H9 (cell line): Measurements from ENCODE around the gene ADIRF. TPM values are rescaled to one million over a fixed set of nuclear protein-coding genes. Genes with fewer than 3 reads are reported as not detected.

Source experiments
- DNase-seq: peaks from one replicate; pipeline ENCODE4 v3.0.0-alpha.2; 2017
- H2AFZ ChIP-seq: one replicate; pipeline ENCODE4 v1.6.1; 2013; ENCODE audit warnings: mild to moderate bottlenecking, low read length, control low read depth, moderate library complexity
- H2AK5ac ChIP-seq: 2 replicates; pipeline ENCODE4 v1.6.1; 2013; ENCODE audit warnings: low read length, control low read depth, mixed read lengths; ENCODE audit not compliant: insufficient read length
- H2BK120ac ChIP-seq: one replicate; pipeline ENCODE4 v1.6.1; 2013; ENCODE audit warnings: low read depth, mild to moderate bottlenecking, low read length, control low read depth, inconsistent platforms; ENCODE audit not compliant: poor library complexity, severe bottlenecking
- H2BK12ac ChIP-seq: 2 replicates; pipeline ENCODE4 v1.6.1; 2013; ENCODE audit warnings: low read length, control low read depth, mixed read lengths, low read depth; ENCODE audit not compliant: insufficient read length
- H2BK15ac ChIP-seq: 2 replicates; pipeline ENCODE4 v1.6.1; 2013; ENCODE audit warnings: low read depth, low read length, control low read depth
- H2BK20ac ChIP-seq: one replicate; pipeline ENCODE4 v1.6.1; 2013; ENCODE audit warnings: low read depth, mild to moderate bottlenecking, low read length, control low read depth, inconsistent platforms; ENCODE audit not compliant: poor library complexity, severe bottlenecking
- H2BK5ac ChIP-seq: 2 replicates; pipeline ENCODE4 v1.6.1; 2013; ENCODE audit warnings: low read length, control low read depth, mixed read lengths; ENCODE audit not compliant: insufficient read length
- H3K14ac ChIP-seq: 2 replicates; pipeline ENCODE4 v1.6.1; 2013; ENCODE audit warnings: low read length, control low read depth; ENCODE audit not compliant: insufficient read depth
- H3K18ac ChIP-seq: 2 replicates; pipeline ENCODE4 v1.6.1; 2013; ENCODE audit warnings: low read depth, mild to moderate bottlenecking, mixed read lengths, low read length, control low read depth; ENCODE audit not compliant: insufficient read length
- H3K23ac ChIP-seq: 2 replicates; pipeline ENCODE4 v1.6.1; 2013; ENCODE audit warnings: low read length, control low read depth, mixed read lengths, low read depth; ENCODE audit not compliant: insufficient read length
- H3K23me2 ChIP-seq: 2 replicates; pipeline ENCODE4 v1.6.1; 2013; ENCODE audit warnings: low read depth, mild to moderate bottlenecking, mixed read lengths, low read length, control low read depth; ENCODE audit not compliant: insufficient read length, poor library complexity, severe bottlenecking
- H3K27ac ChIP-seq: 2 replicates; pipeline ENCODE4 v1.5.1; 2013; ENCODE audit warnings: low read length, control low read depth, mixed read lengths, low read depth; ENCODE audit not compliant: insufficient read length
- H3K27me3 ChIP-seq: 2 replicates; pipeline ENCODE4 v1.6.1; 2013; ENCODE audit warnings: low read length, control low read depth, inconsistent platforms; ENCODE audit not compliant: insufficient read depth
- H3K4ac ChIP-seq: 2 replicates; pipeline ENCODE4 v1.6.1; 2013; ENCODE audit warnings: low read depth, mild to moderate bottlenecking, control low read depth, inconsistent platforms, low read length, moderate library complexity
- H3K4me1 ChIP-seq: 2 replicates; pipeline ENCODE4 v1.6.1; 2013; ENCODE audit warnings: low read length, control low read depth, inconsistent platforms; ENCODE audit not compliant: insufficient read depth
- H3K4me2 ChIP-seq: 2 replicates; pipeline ENCODE4 v1.6.1; 2013; ENCODE audit warnings: low read length, control low read depth, mixed read lengths; ENCODE audit not compliant: insufficient read length, insufficient read depth
- H3K56ac ChIP-seq: 2 replicates; pipeline ENCODE4 v1.6.1; 2013; ENCODE audit warnings: low read depth, mild to moderate bottlenecking, mixed read lengths, low read length, control low read depth; ENCODE audit not compliant: insufficient read length
- H3K79me1 ChIP-seq: 2 replicates; pipeline ENCODE4 v1.6.1; 2013; ENCODE audit warnings: low read depth, mild to moderate bottlenecking, moderate library complexity, low read length, control low read depth, inconsistent platforms; ENCODE audit not compliant: insufficient read depth, poor library complexity, severe bottlenecking
- H3K79me2 ChIP-seq: 2 replicates; pipeline ENCODE4 v1.6.1; 2013; ENCODE audit warnings: low read length, control low read depth, inconsistent platforms; ENCODE audit not compliant: insufficient read depth
- H3K9ac ChIP-seq: 2 replicates; pipeline ENCODE4 v1.6.1; 2013; ENCODE audit warnings: low read length, control low read depth, mixed read lengths; ENCODE audit not compliant: insufficient read length; ENCODE audit errors: extremely low read depth
- H3K9me3 ChIP-seq: one replicate; pipeline ENCODE4 v1.6.1; 2013; ENCODE audit warnings: low read depth, low read length, inconsistent platforms; ENCODE audit not compliant: control insufficient read depth
- H3T11ph ChIP-seq: one replicate; pipeline ENCODE4 v1.6.1; 2013; ENCODE audit warnings: mild to moderate bottlenecking, low read length, control low read depth, inconsistent platforms
- H4K20me1 ChIP-seq: one replicate; pipeline ENCODE4 v1.6.1; 2013; ENCODE audit not compliant: control insufficient read depth, insufficient read length, insufficient read depth
- H4K5ac ChIP-seq: 2 replicates; pipeline ENCODE4 v1.6.1; 2013; ENCODE audit warnings: low read depth, mild to moderate bottlenecking, mixed read lengths, low read length, control low read depth; ENCODE audit not compliant: insufficient read length
- H4K8ac ChIP-seq: replicated peaks from 2 replicates; pipeline ENCODE4 v1.6.1; 2013; ENCODE audit warnings: low read length, control low read depth, mixed read lengths, low read depth; ENCODE audit not compliant: insufficient read length
- H4K91ac ChIP-seq: 2 replicates; pipeline ENCODE4 v1.6.1; 2013; ENCODE audit warnings: low read depth, mild to moderate bottlenecking, moderate library complexity, mixed read lengths, low read length, control low read depth; ENCODE audit not compliant: insufficient read length
- H3K27ac Mint-ChIP-seq, 3 experiments: 2 replicates in 2 of 3; 3 replicates in 1 of 3; pipeline ENCODE4 v1.8.0; 2020 to 2021; ENCODE audit warnings: mixed read lengths in 3 of 3, mild to moderate bottlenecking in 1 of 3, moderate library complexity in 1 of 3
- H3K27me3 Mint-ChIP-seq: 2 replicates; pipeline ENCODE4 v1.8.0; 2021; ENCODE audit warnings: low read depth, mild to moderate bottlenecking, moderate library complexity, mixed read lengths
- H3K36me3 Mint-ChIP-seq, 3 experiments: 2 replicates in 2 of 3; 3 replicates in 1 of 3; pipeline ENCODE4 v1.8.0; 2020 to 2021; ENCODE audit warnings: low read depth in 3 of 3, mixed read lengths in 3 of 3; ENCODE audit not compliant: insufficient read depth in 1 of 3
- H3K4me1 Mint-ChIP-seq, 2 experiments: 2 replicates each; pipeline ENCODE4 v1.8.0; 2020; ENCODE audit warnings: mixed read lengths in 2 of 2
- H3K4me3 Mint-ChIP-seq, 2 experiments: 2 replicates in 1 of 2; 3 replicates in 1 of 2; pipeline ENCODE4 v1.8.0; 2020 to 2021; ENCODE audit warnings: mild to moderate bottlenecking in 2 of 2, mixed read lengths in 2 of 2, moderate library complexity in 1 of 2
- H3K9me3 Mint-ChIP-seq, 2 experiments: 2 replicates in 1 of 2; 3 replicates in 1 of 2; pipeline ENCODE4 v1.8.0; 2020; ENCODE audit warnings: mild to moderate bottlenecking in 2 of 2, mixed read lengths in 2 of 2, moderate library complexity in 1 of 2
- WGBS: extraction: QIAGEN DNeasy Blood & Tissue Kit; methylation state at CpG from one replicate; pipeline ENCODE4 v1.1.7; 2013; ENCODE audit warnings: missing lambda C conversion rate, low lambda C conversion rate, mixed read lengths; ENCODE audit not compliant: insufficient read length; ENCODE audit errors: extremely low coverage; 5-methylcytosine and 5-hydroxymethylcytosine counted together
- total RNA-seq: library from RNA; stranded (reverse); gene quantifications from 2 replicates; pipeline ENCODE4 v1.2.1, GENCODE V29; 2021
- TF ChIP-seq, protein P1 (sequence below): fragments of 200-600 bp; sonication (generic); conservative IDR thresholded peaks from 3 replicates; pipeline ENCODE4 v1.8.0; 2021; ENCODE audit warnings: antibody characterized with exemption, mild to moderate bottlenecking

ADIRF gene
- total RNA-seq, 1 experiment from 2014 or later = not detected

DNA sequence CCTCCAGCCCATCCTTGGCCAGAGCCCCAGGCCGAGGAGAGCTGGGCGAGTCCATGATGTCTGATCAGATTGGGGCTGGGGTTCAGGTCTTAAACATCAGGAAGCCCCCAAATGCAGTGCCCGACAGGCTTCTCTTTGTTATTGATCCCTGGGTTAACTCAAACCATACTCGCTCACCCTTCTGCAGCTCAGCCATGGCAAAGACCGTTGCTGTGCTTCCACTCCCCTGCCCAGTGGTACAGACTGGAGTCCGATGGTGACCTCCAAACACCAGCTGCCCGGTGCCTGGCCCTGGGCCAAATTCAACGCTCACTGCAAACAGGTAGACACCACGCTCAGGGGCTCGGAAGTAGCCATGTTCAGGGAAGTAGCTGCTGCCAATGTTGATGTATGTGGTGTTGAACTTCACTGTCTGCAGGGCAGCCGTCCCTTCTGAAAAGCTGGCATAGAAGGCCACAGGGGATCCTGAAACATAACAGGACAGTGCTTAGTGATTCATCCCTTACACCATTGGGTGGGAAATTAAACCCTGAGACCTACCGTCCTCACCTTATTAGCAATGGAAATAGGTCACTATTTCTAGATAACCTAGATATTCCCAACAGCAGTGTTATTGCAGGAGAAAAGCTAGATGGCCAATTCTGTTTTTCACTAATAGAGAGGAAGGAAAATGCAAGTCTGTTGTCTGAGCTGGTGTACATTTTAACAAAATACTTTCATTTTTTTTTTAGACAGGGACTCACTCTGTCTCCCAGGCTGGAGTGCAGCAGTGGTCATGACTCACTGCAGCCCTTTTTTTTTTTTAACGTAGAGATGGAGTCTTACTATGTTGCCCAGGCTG is 31.4 kb upstream of the ADIRF start:
- no peak overlapping the region for H4K8ac ChIP-seq
- no peak overlapping the region for H3K56ac ChIP-seq
- H2BK20ac ChIP-seq = no peak overlapping the region
- H3K27me3 Mint-ChIP-seq = peaks cover 2% of the 10 kb centered on the region
- H3K4me2 ChIP-seq = no peak overlapping the region
- no peak for DNase-seq
- no peaks in the 10 kb centered on the region for H3K79me1 ChIP-seq
- TF ChIP-seq, protein P1, sequence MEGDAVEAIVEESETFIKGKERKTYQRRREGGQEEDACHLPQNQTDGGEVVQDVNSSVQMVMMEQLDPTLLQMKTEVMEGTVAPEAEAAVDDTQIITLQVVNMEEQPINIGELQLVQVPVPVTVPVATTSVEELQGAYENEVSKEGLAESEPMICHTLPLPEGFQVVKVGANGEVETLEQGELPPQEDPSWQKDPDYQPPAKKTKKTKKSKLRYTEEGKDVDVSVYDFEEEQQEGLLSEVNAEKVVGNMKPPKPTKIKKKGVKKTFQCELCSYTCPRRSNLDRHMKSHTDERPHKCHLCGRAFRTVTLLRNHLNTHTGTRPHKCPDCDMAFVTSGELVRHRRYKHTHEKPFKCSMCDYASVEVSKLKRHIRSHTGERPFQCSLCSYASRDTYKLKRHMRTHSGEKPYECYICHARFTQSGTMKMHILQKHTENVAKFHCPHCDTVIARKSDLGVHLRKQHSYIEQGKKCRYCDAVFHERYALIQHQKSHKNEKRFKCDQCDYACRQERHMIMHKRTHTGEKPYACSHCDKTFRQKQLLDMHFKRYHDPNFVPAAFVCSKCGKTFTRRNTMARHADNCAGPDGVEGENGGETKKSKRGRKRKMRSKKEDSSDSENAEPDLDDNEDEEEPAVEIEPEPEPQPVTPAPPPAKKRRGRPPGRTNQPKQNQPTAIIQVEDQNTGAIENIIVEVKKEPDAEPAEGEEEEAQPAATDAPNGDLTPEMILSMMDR = no peak
- peaks cover 0 to 13% (median 8%) of the 10 kb centered on the region in 3 experiments; a peak in 3 of 7 replicates for H3K36me3 Mint-ChIP-seq
- H4K91ac ChIP-seq = no peak overlapping the region
- no peak overlapping the region for H3K18ac ChIP-seq
- no peak overlapping the region for H3K14ac ChIP-seq
- H2AK5ac ChIP-seq = no peak overlapping the region
- H3K9ac ChIP-seq = no peak overlapping the region
- H3K27me3 ChIP-seq = no peaks in the 10 kb centered on the region
- no peak overlapping the region for H2BK120ac ChIP-seq
- no peak overlapping the region for H3K27ac ChIP-seq
- WGBS = no CpG with 5 or more reads among the region's 13 CpGs
- no peak overlapping the region for H4K5ac ChIP-seq
- H3K9me3 Mint-ChIP-seq = no peaks in the 10 kb centered on the region
- peak overlapping the region in 1 of 3 experiments; percentile 49; a peak in 1 of 7 replicates for H3K27ac Mint-ChIP-seq
- no peak overlapping the region for H3K4ac ChIP-seq
- H3K9me3 ChIP-seq = no peaks in the 10 kb centered on the region
- H3K23me2 ChIP-seq = no peaks in the 10 kb centered on the region
- no peak overlapping the region for H2BK5ac ChIP-seq
- no peaks in the 10 kb centered on the region for H4K20me1 ChIP-seq
- peaks cover 3 to 4% of the 10 kb centered on the region in 2 experiments for H3K4me1 Mint-ChIP-seq
- no peak overlapping the region for H2BK12ac ChIP-seq
- H3K79me2 ChIP-seq = no peaks in the 10 kb centered on the region
- no peak overlapping the region for H2BK15ac ChIP-seq
- no peaks in the 10 kb centered on the region for H3K4me1 ChIP-seq
- no peak overlapping the region for H3K23ac ChIP-seq
- no peak overlapping the region for H2AFZ ChIP-seq
- H3K4me3 Mint-ChIP-seq = no peak overlapping the region
- H3T11ph ChIP-seq = no peak overlapping the region
